GM12878 (cell line): ENCODE data around the gene DLG2. TPM values are rescaled to one million over a fixed set of nuclear protein-coding genes. Genes with fewer than 3 reads are reported as not detected.

Experiments
- ATAC-seq: fragments of 200-7000 bp; cut with Tn5 transposase; 3 replicates; pipeline ENCODE4 v1.9.1; 2020; ENCODE audit warnings: mild to moderate bottlenecking, moderate library complexity
- BruUV-seq: library from RNA; stranded (reverse); fragments of 400-500 nt; replicated peaks from 2 replicates; lab custom pipeline; 2021; lab: Mats Ljungman, UMichigan
- CTCF ChIA-PET: fragments of 300-600 bp; sonication (Branson Sonifier 250); formaldehyde crosslinking; extraction: SDS; loops from one replicate; lab custom pipeline; 2021; ENCODE audit warnings: inconsistent platforms; lab: Yijun Ruan, JAX
- POLR2A ChIA-PET: fragments of 350-600 bp; formaldehyde crosslinking; extraction: SDS; loops from one replicate; lab custom pipeline; 2021; ENCODE audit warnings: inconsistent platforms; lab: Charles Lee
- RAD21 ChIA-PET: fragments of 300-600 bp; sonication (Branson Sonifier 250); formaldehyde crosslinking; loops from one replicate; lab custom pipeline; 2023; ENCODE audit warnings: antibody characterized with exemption; ENCODE audit not compliant: unreplicated experiment; lab: Charles Lee
- SMC1A ChIA-PET: fragments of 300-600 bp; sonication (Branson Sonifier 250); formaldehyde crosslinking; loops from one replicate; lab custom pipeline; 2023; ENCODE audit not compliant: unreplicated experiment, uncharacterized antibody; lab: Charles Lee
- DNase-seq: peaks from one replicate; pipeline ENCODE4 v3.0.0-alpha.2; 2011; ENCODE audit warnings: low read depth, low spot score
- FAIRE-seq: peaks from 3 replicates; lab custom pipeline; 2011; peaks lifted over from hg19 to GRCh38; lab: Jason Lieb, UNC
- H2AFZ ChIP-seq: 2 replicates; pipeline ENCODE4 v1.6.0; 2011; ENCODE audit warnings: low read depth, low read length, control low read depth; ENCODE audit not compliant: control insufficient read depth
- H3K27ac ChIP-seq: 2 replicates; pipeline ENCODE4 v1.5.1; 2011; ENCODE audit warnings: control low read depth; ENCODE audit not compliant: control insufficient read depth, insufficient read depth
- H3K27me3 ChIP-seq, 2 experiments: replicated peaks in 1 of 2; 2 replicates each; pipeline versions ENCODE4 v1.6.0 to v1.6.1; 2011; ENCODE audit warnings: low read length in 1 of 2; ENCODE audit not compliant: control insufficient read depth in 2 of 2, insufficient read depth in 2 of 2
- H3K36me3 ChIP-seq, 2 experiments: 2 replicates each; pipeline ENCODE4 v1.5.1; 2011; ENCODE audit warnings: low read length in 1 of 2; ENCODE audit not compliant: control insufficient read depth in 2 of 2, insufficient read depth in 2 of 2
- H3K4me1 ChIP-seq: 2 replicates; pipeline ENCODE4 v1.6.1; 2011; ENCODE audit warnings: mild to moderate bottlenecking, low read length, moderate library complexity, mixed read lengths; ENCODE audit not compliant: control insufficient read depth, insufficient read depth
- H3K4me2 ChIP-seq: 2 replicates; pipeline ENCODE4 v1.6.0; 2011; ENCODE audit warnings: control low read depth; ENCODE audit not compliant: control insufficient read depth, insufficient read depth
- H3K4me3 ChIP-seq: fragments of 200-600 bp; sonication (generic); 2 replicates; pipeline ENCODE4 v1.5.1; 2016
- H3K79me2 ChIP-seq: 2 replicates; pipeline ENCODE4 v1.6.0; 2011; ENCODE audit warnings: low read length; ENCODE audit not compliant: control insufficient read depth, insufficient read depth
- H3K9ac ChIP-seq: 2 replicates; pipeline ENCODE4 v1.8.0; 2011; ENCODE audit warnings: low read length, control low read depth, mixed read lengths; ENCODE audit not compliant: control insufficient read depth, insufficient read depth
- H3K9me3 ChIP-seq: replicated peaks from 3 replicates; pipeline ENCODE4 v1.5.1; 2011; ENCODE audit warnings: mild to moderate bottlenecking, low read length; ENCODE audit not compliant: control insufficient read depth, insufficient read depth
- H4K20me1 ChIP-seq: 2 replicates; pipeline ENCODE4 v1.6.0; 2011; ENCODE audit not compliant: control insufficient read depth, insufficient read depth
- BACH1 ChIP-seq: fragments of 450-650 bp; IDR thresholded peaks from 2 replicates; pipeline ENCODE4 v1.6.1; 2017; ENCODE audit warnings: mild to moderate bottlenecking, borderline replicate concordance
- FOS ChIP-seq: IDR thresholded peaks from 3 replicates; pipeline ENCODE4 v1.6.1; 2011; ENCODE audit warnings: borderline replicate concordance; ENCODE audit not compliant: insufficient read length; ENCODE audit errors: extremely low read depth
- FOXM1 ChIP-seq: IDR thresholded peaks from 2 replicates; pipeline ENCODE4 v1.6.1; 2012; ENCODE audit warnings: low read depth, mild to moderate bottlenecking, inconsistent platforms, low read length, moderate library complexity
- KAT2A ChIP-seq: conservative IDR thresholded peaks from 2 replicates; pipeline ENCODE4 v1.6.1; 2011; ENCODE audit warnings: low read depth, low read length; ENCODE audit not compliant: control insufficient read depth
- MYB ChIP-seq: fragments of 150-350 bp; IDR thresholded peaks from 2 replicates; pipeline ENCODE4 v1.6.1; 2014; ENCODE audit warnings: mild to moderate bottlenecking, low read depth, low read length, borderline replicate concordance
- NFYA ChIP-seq: IDR thresholded peaks from 2 replicates; pipeline ENCODE4 v1.6.1; 2011; ENCODE audit warnings: low read depth, mild to moderate bottlenecking, low read length, improper control_type of control experiment, borderline replicate concordance
- NR2C2 ChIP-seq: IDR thresholded peaks from 2 replicates; pipeline ENCODE4 v1.6.1; 2011; ENCODE audit warnings: borderline replicate concordance, low read depth; ENCODE audit not compliant: control insufficient read depth, insufficient read length
- RAD21 ChIP-seq: IDR thresholded peaks from 2 replicates; pipeline ENCODE4 v1.6.1; 2011; ENCODE audit warnings: mild to moderate bottlenecking, low read depth, low read length, moderate library complexity; ENCODE audit not compliant: insufficient read depth
- RFX5 ChIP-seq: IDR thresholded peaks from 2 replicates; pipeline ENCODE4 v1.6.1; 2011; ENCODE audit warnings: low read depth, low read length, improper control_type of control experiment
- SIX5 ChIP-seq: IDR thresholded peaks from 2 replicates; pipeline ENCODE4 v1.6.1; 2011; ENCODE audit warnings: mild to moderate bottlenecking, low read depth, low read length, moderate library complexity; ENCODE audit not compliant: severe bottlenecking
- SMAD1 ChIP-seq: fragments of 450-650 bp; IDR thresholded peaks from 2 replicates; pipeline ENCODE4 v1.6.1; 2018; ENCODE audit warnings: mild to moderate bottlenecking, low read depth; ENCODE audit not compliant: partially characterized antibody
- WGBS: methylation state at CpG from one replicate; pipeline ENCODE4 v1.1.6; 2016; ENCODE audit warnings: low lambda C conversion rate; ENCODE audit not compliant: insufficient replicate concordance, insufficient coverage; ENCODE audit errors: missing lambda C conversion rate; 5-methylcytosine and 5-hydroxymethylcytosine counted together
- in situ Hi-C: fragments of 300-500 bp; cut with MboI; formaldehyde crosslinking; loops from 9 replicates; pipeline ENCODE4 v1.14.3; 2018; ENCODE audit warnings: mixed read lengths
- intact Hi-C: fragments of 100-400 bp; cut with micrococcal nuclease; formaldehyde crosslinking; loops from one replicate; pipeline ENCODE4 v1.14.2; 2022; ENCODE audit not compliant: unreplicated experiment
- polyA plus RNA-seq, 11 experiments: library from polyadenylated mRNA; depleted of rRNA in 4 of 11; unstranded in 6 of 11; stranded (reverse) in 5 of 11; fragments of >200 nt; fragmentation: Nextera tagmentation in 4 of 11; fragmentation: Illumina TruSeq in 1 of 11; extraction: Ambion mirVana in 4 of 11; extraction: Trizol in 1 of 11; gene quantifications; 1 replicate in 1 of 11; 2 replicates in 10 of 11; pipeline versions ENCODE4 v1.2.1 to v1.2.3, GENCODE V29; 2011 to 2016; ENCODE audit warnings: inconsistent platforms in 2 of 11, missing spikeins in 2 of 11, low read depth in 1 of 11
- total RNA-seq, 4 experiments: library from RNA; depleted of rRNA in 3 of 4; stranded (reverse); fragments of >200 nt in 3 of 4; fragmentation: Illumina TruSeq in 1 of 4; extraction: Trizol in 1 of 4; gene quantifications; 2 replicates each; pipeline versions ENCODE4 v1.2.1 to v1.2.3, GENCODE V29; 2013 to 2021

Gene DLG2
- total and polyA plus RNA-seq, 10 of the 15 experiments (the other 5 are each of a cell fraction or from before 2014, with no cell fraction given), result 0.09 to 0.98 (median 0.35) TPM

- TF ChIP-seq BACH1, result no peak
- TF ChIP-seq FOS, result no peak
- no peak for TF ChIP-seq RAD21
- no peak for TF ChIP-seq SIX5
- no peak for TF ChIP-seq SMAD1
- TF ChIP-seq NFYA, result no peak
- no peak for TF ChIP-seq FOXM1
- TF ChIP-seq MYB, result no peak
- TF ChIP-seq RFX5, result no peak
- no peak for TF ChIP-seq NR2C2
- TF ChIP-seq KAT2A, result no peak
- POLR2A ChIA-PET, result no interaction called here
- DNase-seq, result no peak
- Histone ChIP-seq H3K36me3 (no peaks in the 10 kb centered on the region), H3K79me2 (no peaks in the 10 kb centered on the region), H3K27ac (no peak overlapping the region), H3K9me3 (no peaks in the 10 kb centered on the region), H3K4me1 (no peaks in the 10 kb centered on the region), H3K9ac (no peak overlapping the region), H4K20me1 (no peaks in the 10 kb centered on the region), H2AFZ (no peak overlapping the region), H3K4me2 (no peak overlapping the region), H3K27me3 (no peaks in the 10 kb centered on the region), H3K4me3 (no peak overlapping the region)
- intact Hi-C loops, result no loop called here
- FAIRE-seq, result no peak
- WGBS, result 6% methylated on average over 1 of the region's 1 CpG
- no TSS peak for BruUV-seq
- SMC1A ChIA-PET, result no interaction called here
- in situ Hi-C loops, result no loop called here
- RAD21 ChIA-PET, result no interaction called here
- CTCF ChIA-PET, result interaction anchor here (0.9 kb wide), 1 partner anchor 10 kb away, joined by 3 read pairs; no protein-coding TSS in a partner anchor
- ATAC-seq, result no peak
Observed at GRCh38 chr11:84061726-84062125, 1565.4 kb downstream of the DLG2 start.
